NCI-H1105 (cell line): ENCODE measurements around the gene UBXN11.

ENCODE experiments used
- DNase-seq: peaks from one replicate; lab custom pipeline; 2025; lab: John Stamatoyannopoulos, UW

Gene UBXN11

GRCh38 chr1:26285366-26286063, 20.9 kb downstream of the UBXN11 start:
- DNase-seq, result no peak

- no peak for DNase-seq
These were observed 21.7 kb downstream of the UBXN11 start for GRCh38 chr1:26284597-26285347.

GRCh38 chr1:26283871-26284596, 22.4 kb downstream of the UBXN11 start:
- DNase-seq, result no peak

- no peak for DNase-seq
These were observed 23.1 kb downstream of the UBXN11 start for GRCh38 chr1:26283279-26283853.

- DNase-seq, result no peak
These were observed 24.0 kb downstream of the UBXN11 start for GRCh38 chr1:26282401-26282918.

- no peak for DNase-seq
These were observed 24.5 kb downstream of the UBXN11 start for GRCh38 chr1:26281971-26282370.

GRCh38 chr1:26281091-26281958, 25.1 kb downstream of the UBXN11 start:
- no peak for DNase-seq

GRCh38 chr1:26280333-26281042, 25.9 kb downstream of the UBXN11 start:
- no peak for DNase-seq

GRCh38 chr1:26279456-26280332, 26.7 kb downstream of the UBXN11 start, which contains the start of gene SH3BGRL3:
Gene SH3BGRL3, plus strand, starts transcription at chr1:26280086. Its CDS starts 70 bp downstream, at chr1:26280156.
- peak; percentile 67 for DNase-seq

- DNase-seq, result no peak
These were observed 27.5 kb downstream of the UBXN11 start for GRCh38 chr1:26278724-26279455.

GRCh38 chr1:26278303-26278702, 28.1 kb downstream of the UBXN11 start:
- DNase-seq, result no peak

GRCh38 chr1:26277719-26278118, 28.7 kb downstream of the UBXN11 start:
- DNase-seq, result no peak

GRCh38 chr1:26277261-26277661, 29.2 kb downstream of the UBXN11 start:
- no peak for DNase-seq

- no peak for DNase-seq
These were observed 30.0 kb downstream of the UBXN11 start for GRCh38 chr1:26276432-26276838.

GRCh38 chr1:26275580-26276431, 30.6 kb downstream of the UBXN11 start:
- DNase-seq, result peak; percentile 43

GRCh38 chr1:26274801-26275425, 31.5 kb downstream of the UBXN11 start:
- DNase-seq, result no peak

- no peak for DNase-seq
These were observed 37.3 kb downstream of the UBXN11 start for GRCh38 chr1:26269198-26269550.
